NCI-H524 (cell line): ENCODE data around the gene MCTP2.
A peak's percentile ranks its signal among the peaks of the same experiment; 100 is the strongest.

ENCODE experiments used
- DNase-seq, 2 experiments: peaks; one replicate each; lab custom pipeline; 2025; lab: John Stamatoyannopoulos, UW

The MCTP2 gene

GRCh38 chr15:94395640-94396039 is 164.3 kb downstream of the MCTP2 start:
- no peak for DNase-seq

GRCh38 chr15:94397337-94397736 is 166.0 kb downstream of the MCTP2 start:
- DNase-seq, result no peak

GRCh38 chr15:94398001-94398400 is 166.6 kb downstream of the MCTP2 start:
- no peak for DNase-seq

- no peak for DNase-seq
These were observed 169.4 kb downstream of the MCTP2 start for GRCh38 chr15:94400526-94401298.

- no peak for DNase-seq
These were observed 172.0 kb downstream of the MCTP2 start for GRCh38 chr15:94403331-94403730.

- no peak for DNase-seq
These were observed 173.4 kb downstream of the MCTP2 start for GRCh38 chr15:94404733-94405283.

- no peak for DNase-seq
These were observed 179.9 kb downstream of the MCTP2 start for GRCh38 chr15:94411285-94411684.

- DNase-seq, result no peak
These were observed 180.5 kb downstream of the MCTP2 start for GRCh38 chr15:94411846-94412245.

GRCh38 chr15:94412979-94413746 is 181.8 kb downstream of the MCTP2 start:
- peak in 1 of 2 experiments; percentile 47 for DNase-seq

GRCh38 chr15:94414916-94415315 is 183.6 kb downstream of the MCTP2 start:
- peak in 1 of 2 experiments; percentile 50 for DNase-seq

GRCh38 chr15:94416267-94416666 is 184.9 kb downstream of the MCTP2 start:
- DNase-seq, result peak in 1 of 2 experiments; percentile 57

- peak; percentile 61 to 92 for DNase-seq
These were observed 185.5 kb downstream of the MCTP2 start for GRCh38 chr15:94416820-94417219.

GRCh38 chr15:94417501-94418293 is 186.3 kb downstream of the MCTP2 start:
- peak in 1 of 2 experiments; percentile 26 for DNase-seq

GRCh38 chr15:94421706-94422105 is 190.3 kb downstream of the MCTP2 start:
- no peak for DNase-seq

GRCh38 chr15:94432279-94432678 is 200.9 kb downstream of the MCTP2 start:
- no peak for DNase-seq

GRCh38 chr15:94439158-94439557 is 207.8 kb downstream of the MCTP2 start:
- no peak for DNase-seq

GRCh38 chr15:94441760-94442159 is 210.4 kb downstream of the MCTP2 start:
- no peak for DNase-seq

GRCh38 chr15:94442480-94442879 is 211.1 kb downstream of the MCTP2 start:
- DNase-seq, result no peak

- peak in 1 of 2 experiments; percentile 52 for DNase-seq
These were observed 211.8 kb downstream of the MCTP2 start for GRCh38 chr15:94443186-94443585.

GRCh38 chr15:94445566-94446160 is 214.3 kb downstream of the MCTP2 start:
- DNase-seq, result no peak

- no peak for DNase-seq
These were observed 215.1 kb downstream of the MCTP2 start for GRCh38 chr15:94446441-94446840.

- DNase-seq, result no peak
These were observed 220.1 kb downstream of the MCTP2 start for GRCh38 chr15:94451466-94451865.
